ENCODE results near the gene KRTAP17-1. TPM values are rescaled to one million over a fixed set of nuclear protein-coding genes. Genes with fewer than 3 reads are reported as not detected.

The KRTAP17-1 gene
- polyA plus RNA-seq, 1 donor from 2014 or later: not detected

- no peak for TF ChIP-seq POLR2AphosphoS5 (IDR thresholded peaks at IDR 0.05)
- TF ChIP-seq TAF1 (IDR thresholded peaks at IDR 0.05; ENCODE audit: low read depth): no peak
- no peak for TF ChIP-seq SMC3 (conservative IDR thresholded peaks at IDR 0.05; ENCODE audit: poor library complexity)
- no peak for TF ChIP-seq CTCF (IDR thresholded peaks at IDR 0.05; ENCODE audit: poor library complexity, severe bottlenecking)
- TF ChIP-seq, protein P1, sequence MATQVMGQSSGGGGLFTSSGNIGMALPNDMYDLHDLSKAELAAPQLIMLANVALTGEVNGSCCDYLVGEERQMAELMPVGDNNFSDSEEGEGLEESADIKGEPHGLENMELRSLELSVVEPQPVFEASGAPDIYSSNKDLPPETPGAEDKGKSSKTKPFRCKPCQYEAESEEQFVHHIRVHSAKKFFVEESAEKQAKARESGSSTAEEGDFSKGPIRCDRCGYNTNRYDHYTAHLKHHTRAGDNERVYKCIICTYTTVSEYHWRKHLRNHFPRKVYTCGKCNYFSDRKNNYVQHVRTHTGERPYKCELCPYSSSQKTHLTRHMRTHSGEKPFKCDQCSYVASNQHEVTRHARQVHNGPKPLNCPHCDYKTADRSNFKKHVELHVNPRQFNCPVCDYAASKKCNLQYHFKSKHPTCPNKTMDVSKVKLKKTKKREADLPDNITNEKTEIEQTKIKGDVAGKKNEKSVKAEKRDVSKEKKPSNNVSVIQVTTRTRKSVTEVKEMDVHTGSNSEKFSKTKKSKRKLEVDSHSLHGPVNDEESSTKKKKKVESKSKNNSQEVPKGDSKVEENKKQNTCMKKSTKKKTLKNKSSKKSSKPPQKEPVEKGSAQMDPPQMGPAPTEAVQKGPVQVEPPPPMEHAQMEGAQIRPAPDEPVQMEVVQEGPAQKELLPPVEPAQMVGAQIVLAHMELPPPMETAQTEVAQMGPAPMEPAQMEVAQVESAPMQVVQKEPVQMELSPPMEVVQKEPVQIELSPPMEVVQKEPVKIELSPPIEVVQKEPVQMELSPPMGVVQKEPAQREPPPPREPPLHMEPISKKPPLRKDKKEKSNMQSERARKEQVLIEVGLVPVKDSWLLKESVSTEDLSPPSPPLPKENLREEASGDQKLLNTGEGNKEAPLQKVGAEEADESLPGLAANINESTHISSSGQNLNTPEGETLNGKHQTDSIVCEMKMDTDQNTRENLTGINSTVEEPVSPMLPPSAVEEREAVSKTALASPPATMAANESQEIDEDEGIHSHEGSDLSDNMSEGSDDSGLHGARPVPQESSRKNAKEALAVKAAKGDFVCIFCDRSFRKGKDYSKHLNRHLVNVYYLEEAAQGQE (IDR thresholded peaks at IDR 0.05; ENCODE audit: borderline replicate concordance): no peak
- no peak for TF ChIP-seq RAD21 (conservative IDR thresholded peaks at IDR 0.05)
- TF ChIP-seq EP300 (conservative IDR thresholded peaks at IDR 0.05; ENCODE audit: poor library complexity, severe bottlenecking): no peak
- TF ChIP-seq EZH2 (IDR thresholded peaks at IDR 0.05; ENCODE audit: borderline replicate concordance, insufficient read depth, low read length, poor library complexity, severe bottlenecking): no peak
- no peak for TF ChIP-seq MXI1 (conservative IDR thresholded peaks at IDR 0.05; ENCODE audit: poor library complexity, severe bottlenecking)
- no peaks in the 10 kb centered on the region for H3K27me3 ChIP-seq (ENCODE audit: insufficient read depth, low read depth, low read length)
- H3K9me2 ChIP-seq (ENCODE audit: insufficient read depth, low read length): no peaks in the 10 kb centered on the region
- H3K27ac ChIP-seq (ENCODE audit: low read length): no peak overlapping the region
- H3K36me3 ChIP-seq (ENCODE audit: insufficient read depth, low read length): no peaks in the 10 kb centered on the region
- H3K4me2 ChIP-seq (ENCODE audit: low read length): no peak overlapping the region
- H3K9ac ChIP-seq (ENCODE audit: low read length): no peak overlapping the region
- no peaks in the 10 kb centered on the region for H3K79me2 ChIP-seq (replicated peaks; ENCODE audit: insufficient read depth, low read length)
- H3F3A ChIP-seq (ENCODE audit: insufficient read depth, low read length, poor library complexity, severe bottlenecking): no peaks in the 10 kb centered on the region
- no peaks in the 10 kb centered on the region for H3K9me3 ChIP-seq (ENCODE audit: low read length)
- H4K20me1 ChIP-seq (ENCODE audit: insufficient read depth): no peaks in the 10 kb centered on the region
- H3K4me3 ChIP-seq (ENCODE audit: low read length): no peak overlapping the region
- no peak overlapping the region for H2AFZ ChIP-seq (ENCODE audit: low read depth, low read length)
These were observed 10.9 kb upstream of the KRTAP17-1 start for GRCh38 chr17:41326173-41327145.

DNA sequence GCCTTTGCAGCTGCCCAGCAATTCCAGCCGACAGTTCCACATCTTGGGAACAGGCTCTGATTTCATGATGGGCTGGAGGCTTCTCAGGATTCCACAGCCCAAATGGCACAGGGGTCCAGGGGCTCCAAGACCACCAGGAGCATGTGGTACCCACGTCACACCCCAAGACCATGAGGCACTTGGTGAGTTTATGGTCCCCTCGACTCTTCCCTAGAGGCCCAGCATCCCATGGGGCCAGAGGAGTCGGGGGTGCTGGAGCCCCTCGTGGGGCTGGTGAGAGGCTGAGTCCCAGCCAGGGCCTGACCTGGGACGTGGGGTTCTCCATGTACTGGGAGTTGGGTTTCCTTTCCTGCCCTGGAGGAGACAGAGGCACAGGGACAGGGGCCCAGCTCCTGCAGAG lies 10.1 kb upstream of the KRTAP17-1 start:
- Histone ChIP-seq H3K4me3 (ENCODE audit: low read length) (no peak overlapping the region), H3K36me3 (ENCODE audit: insufficient read depth, low read length) (no peaks in the 10 kb centered on the region), H2AFZ (ENCODE audit: low read depth, low read length) (no peak overlapping the region), H3K79me2 (replicated peaks; ENCODE audit: insufficient read depth, low read length) (no peaks in the 10 kb centered on the region), H3K27me3 (ENCODE audit: insufficient read depth, low read depth, low read length) (no peaks in the 10 kb centered on the region), H4K20me1 (ENCODE audit: insufficient read depth) (no peaks in the 10 kb centered on the region), H3K27ac (ENCODE audit: low read length) (no peak overlapping the region), H3K9ac (ENCODE audit: low read length) (no peak overlapping the region), H3F3A (ENCODE audit: insufficient read depth, low read length, poor library complexity, severe bottlenecking) (no peaks in the 10 kb centered on the region), H3K9me3 (ENCODE audit: low read length) (no peaks in the 10 kb centered on the region), H3K4me2 (ENCODE audit: low read length) (no peak overlapping the region), H3K9me2 (ENCODE audit: insufficient read depth, low read length) (no peaks in the 10 kb centered on the region)
- TF ChIP-seq, protein P1 (IDR thresholded peaks at IDR 0.05; ENCODE audit: borderline replicate concordance): no peak
- TF ChIP-seq EZH2 (IDR thresholded peaks at IDR 0.05; ENCODE audit: borderline replicate concordance, insufficient read depth, low read length, poor library complexity, severe bottlenecking) (no peak), RAD21 (conservative IDR thresholded peaks at IDR 0.05) (no peak), POLR2AphosphoS5 (IDR thresholded peaks at IDR 0.05) (no peak), CTCF (IDR thresholded peaks at IDR 0.05; ENCODE audit: poor library complexity, severe bottlenecking) (no peak), MXI1 (conservative IDR thresholded peaks at IDR 0.05; ENCODE audit: poor library complexity, severe bottlenecking) (no peak), EP300 (conservative IDR thresholded peaks at IDR 0.05; ENCODE audit: poor library complexity, severe bottlenecking) (no peak), SMC3 (conservative IDR thresholded peaks at IDR 0.05; ENCODE audit: poor library complexity) (no peak), TAF1 (IDR thresholded peaks at IDR 0.05; ENCODE audit: low read depth) (no peak)
